Lung (tissue), 12 donors: ENCODE data around the gene PCID2. TPM values are rescaled to one million over a fixed set of nuclear protein-coding genes. Genes with fewer than 3 reads are reported as not detected.

Source experiments
- ATAC-seq: fragments of 200-7000 bp; cut with Tn5 transposase; one replicate; pipeline ENCODE4 v1.9.1; 2020; ENCODE audit warnings: moderate number of reproducible peaks; ENCODE audit not compliant: insufficient read depth, low FRiP score
- DNase-seq, 3 donors: peaks; one replicate each; pipeline ENCODE4 v3.0.0-alpha.2; 2013 to 2017
- H3K27ac ChIP-seq, 2 donors: one replicate each; pipeline ENCODE4 v1.5.1; 2013; ENCODE audit warnings: mild to moderate bottlenecking in 2 of 2, moderate library complexity in 2 of 2, control low read depth in 1 of 2, inconsistent platforms in 1 of 2, low read depth in 1 of 2, low read length in 1 of 2
- H3K27me3 ChIP-seq, 3 donors: one replicate each; pipeline ENCODE4 v1.5.1; 2013; ENCODE audit warnings: low read length in 2 of 3; ENCODE audit not compliant: control insufficient read depth in 3 of 3, insufficient read depth in 3 of 3
- H3K36me3 ChIP-seq, 4 donors: one replicate each; pipeline ENCODE4 v1.5.1; 2013; ENCODE audit warnings: low read length in 4 of 4, mild to moderate bottlenecking in 1 of 4, moderate library complexity in 1 of 4; ENCODE audit not compliant: control insufficient read depth in 4 of 4, insufficient read depth in 4 of 4
- H3K4me1 ChIP-seq, 5 donors: one replicate each; pipeline ENCODE4 v1.5.1; 2013; ENCODE audit warnings: low read length in 5 of 5, mild to moderate bottlenecking in 2 of 5, moderate library complexity in 1 of 5; ENCODE audit not compliant: control insufficient read depth in 5 of 5, insufficient read depth in 5 of 5
- H3K4me3 ChIP-seq: one replicate; pipeline ENCODE4 v1.5.1; 2013; ENCODE audit warnings: mild to moderate bottlenecking, control low read depth, moderate library complexity
- H3K9ac ChIP-seq, 2 donors: one replicate each; pipeline ENCODE4 v1.5.1; 2013; ENCODE audit warnings: low read length in 2 of 2, control low read depth in 1 of 2; ENCODE audit not compliant: insufficient read depth in 1 of 2
- H3K9me3 ChIP-seq, 4 donors: one replicate each; pipeline ENCODE4 v1.5.1; 2013; ENCODE audit warnings: low read length in 3 of 4, mild to moderate bottlenecking in 1 of 4, moderate library complexity in 1 of 4; ENCODE audit not compliant: control insufficient read depth in 4 of 4, insufficient read depth in 3 of 4
- WGBS, 2 donors: extraction: QIAGEN DNeasy Blood & Tissue Kit; methylation state at CpG; one replicate each; pipeline ENCODE4 v1.1.7; 2013; 5-methylcytosine and 5-hydroxymethylcytosine counted together
- polyA plus RNA-seq, 2 donors: library from polyadenylated mRNA; stranded (reverse); fragments of 200-250 nt; gene quantifications; one replicate each; pipeline ENCODE4 v1.2.1, GENCODE V29; 2013
- total RNA-seq, 2 donors: library from RNA; depleted of rRNA in 1 of 2; stranded (reverse); fragments of >200 nt in 1 of 2; gene quantifications; one replicate each; pipeline ENCODE4 v1.2.1, GENCODE V29; 2014 to 2021
- TF ChIP-seq, protein P1 (sequence below): IDR thresholded peaks from 2 replicates; pipeline ENCODE4 v1.5.1; 2012; ENCODE audit warnings: mild to moderate bottlenecking; ENCODE audit errors: control extremely low read depth, extremely low read depth
- donor health status: control.
- donor health status: control.
- donor health status: Bipolar disorder and iron deficiency.
- donor health status: healthy.
- donor health status: DM: yes; HTN: yes; CAD: no.

The PCID2 gene
- total and polyA plus RNA-seq, 4 donors, result 31.5 to 86.2 (median 37.3) TPM

DNA sequence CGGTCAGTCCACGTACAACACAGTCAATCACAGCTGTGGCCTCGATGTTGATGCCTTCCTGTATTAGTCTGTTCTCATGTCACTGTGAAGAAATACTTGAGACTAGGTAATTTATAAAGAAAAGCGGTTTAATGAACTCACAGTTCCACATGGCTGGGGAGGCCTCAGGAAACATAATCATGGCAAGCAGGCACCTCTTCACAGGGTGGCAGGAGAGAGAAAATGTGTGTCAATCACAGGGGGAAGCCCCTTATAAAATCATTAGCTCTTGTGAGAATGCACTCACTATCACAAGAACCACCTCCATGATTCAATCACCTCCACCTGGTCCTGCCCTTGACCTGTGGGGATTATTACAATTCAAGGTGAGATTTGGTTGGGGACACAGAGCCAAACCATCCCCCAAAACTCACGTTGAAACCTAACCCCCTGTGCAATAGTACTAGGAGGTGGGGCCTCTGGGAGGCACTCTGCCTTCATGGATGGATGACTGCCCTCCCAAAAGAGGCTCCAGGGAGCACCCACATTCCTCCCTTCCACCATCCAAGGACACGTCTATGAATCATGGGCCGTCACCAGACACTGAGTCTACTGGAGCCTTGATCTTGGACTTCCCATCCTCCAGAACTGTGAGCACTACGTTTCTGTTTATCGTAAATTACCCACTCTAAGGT is 52.4 kb downstream of the PCID2 start:
- no peak for ATAC-seq
- Histone ChIP-seq H3K27me3 (peaks cover 0 to 11% (median 2%) of the 10 kb centered on the region in 3 donors), H3K9ac (no peak overlapping the region), H3K4me3 (no peak overlapping the region), H3K36me3 (no peaks in the 10 kb centered on the region), H3K9me3 (no peaks in the 10 kb centered on the region), H3K27ac (no peak overlapping the region), H3K4me1 (peaks cover 0 to 21% (median 4%) of the 10 kb centered on the region in 5 donors)
- TF ChIP-seq, protein P1, sequence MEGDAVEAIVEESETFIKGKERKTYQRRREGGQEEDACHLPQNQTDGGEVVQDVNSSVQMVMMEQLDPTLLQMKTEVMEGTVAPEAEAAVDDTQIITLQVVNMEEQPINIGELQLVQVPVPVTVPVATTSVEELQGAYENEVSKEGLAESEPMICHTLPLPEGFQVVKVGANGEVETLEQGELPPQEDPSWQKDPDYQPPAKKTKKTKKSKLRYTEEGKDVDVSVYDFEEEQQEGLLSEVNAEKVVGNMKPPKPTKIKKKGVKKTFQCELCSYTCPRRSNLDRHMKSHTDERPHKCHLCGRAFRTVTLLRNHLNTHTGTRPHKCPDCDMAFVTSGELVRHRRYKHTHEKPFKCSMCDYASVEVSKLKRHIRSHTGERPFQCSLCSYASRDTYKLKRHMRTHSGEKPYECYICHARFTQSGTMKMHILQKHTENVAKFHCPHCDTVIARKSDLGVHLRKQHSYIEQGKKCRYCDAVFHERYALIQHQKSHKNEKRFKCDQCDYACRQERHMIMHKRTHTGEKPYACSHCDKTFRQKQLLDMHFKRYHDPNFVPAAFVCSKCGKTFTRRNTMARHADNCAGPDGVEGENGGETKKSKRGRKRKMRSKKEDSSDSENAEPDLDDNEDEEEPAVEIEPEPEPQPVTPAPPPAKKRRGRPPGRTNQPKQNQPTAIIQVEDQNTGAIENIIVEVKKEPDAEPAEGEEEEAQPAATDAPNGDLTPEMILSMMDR, result no peak
- DNase-seq, result no peak
- 89 to 94% methylated on average over 9 of the region's 9 CpGs for WGBS, 2 donors

DNA sequence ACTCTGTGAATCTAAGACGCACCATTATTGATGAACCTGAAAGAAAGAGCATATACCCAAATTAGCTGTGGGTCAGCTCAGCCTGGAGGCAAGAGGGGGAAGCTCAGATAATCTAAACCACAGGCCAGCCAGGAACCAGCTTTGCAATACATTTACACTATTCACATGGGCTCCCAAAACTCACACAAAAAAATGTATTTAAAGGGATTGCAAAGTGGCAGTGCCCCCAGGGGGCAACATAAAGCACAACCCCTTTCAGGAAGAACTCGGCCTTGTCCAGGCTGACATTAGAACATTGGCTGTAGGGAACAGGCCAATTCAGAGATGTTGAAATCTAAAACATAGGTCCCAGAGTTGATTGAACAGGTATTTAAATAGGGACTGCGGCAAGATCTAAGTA is 53.3 kb downstream of the PCID2 start:
- H3K4me3 ChIP-seq, result no peak overlapping the region
- no peaks in the 10 kb centered on the region for H3K9me3 ChIP-seq
- no peaks in the 10 kb centered on the region for H3K36me3 ChIP-seq
- TF ChIP-seq, protein P1, result no peak
- peaks cover 0 to 6% (median 2%) of the 10 kb centered on the region in 3 donors for H3K27me3 ChIP-seq
- no peak overlapping the region for H3K9ac ChIP-seq
- DNase-seq (peak in 1 of 3 donors; percentile 12), ATAC-seq (no peak)
- H3K27ac ChIP-seq, result no peak overlapping the region
- 81 to 93% methylated on average over 3 of the region's 3 CpGs for WGBS, 2 donors
- peaks cover 0 to 21% (median 4%) of the 10 kb centered on the region in 5 donors for H3K4me1 ChIP-seq

DNA sequence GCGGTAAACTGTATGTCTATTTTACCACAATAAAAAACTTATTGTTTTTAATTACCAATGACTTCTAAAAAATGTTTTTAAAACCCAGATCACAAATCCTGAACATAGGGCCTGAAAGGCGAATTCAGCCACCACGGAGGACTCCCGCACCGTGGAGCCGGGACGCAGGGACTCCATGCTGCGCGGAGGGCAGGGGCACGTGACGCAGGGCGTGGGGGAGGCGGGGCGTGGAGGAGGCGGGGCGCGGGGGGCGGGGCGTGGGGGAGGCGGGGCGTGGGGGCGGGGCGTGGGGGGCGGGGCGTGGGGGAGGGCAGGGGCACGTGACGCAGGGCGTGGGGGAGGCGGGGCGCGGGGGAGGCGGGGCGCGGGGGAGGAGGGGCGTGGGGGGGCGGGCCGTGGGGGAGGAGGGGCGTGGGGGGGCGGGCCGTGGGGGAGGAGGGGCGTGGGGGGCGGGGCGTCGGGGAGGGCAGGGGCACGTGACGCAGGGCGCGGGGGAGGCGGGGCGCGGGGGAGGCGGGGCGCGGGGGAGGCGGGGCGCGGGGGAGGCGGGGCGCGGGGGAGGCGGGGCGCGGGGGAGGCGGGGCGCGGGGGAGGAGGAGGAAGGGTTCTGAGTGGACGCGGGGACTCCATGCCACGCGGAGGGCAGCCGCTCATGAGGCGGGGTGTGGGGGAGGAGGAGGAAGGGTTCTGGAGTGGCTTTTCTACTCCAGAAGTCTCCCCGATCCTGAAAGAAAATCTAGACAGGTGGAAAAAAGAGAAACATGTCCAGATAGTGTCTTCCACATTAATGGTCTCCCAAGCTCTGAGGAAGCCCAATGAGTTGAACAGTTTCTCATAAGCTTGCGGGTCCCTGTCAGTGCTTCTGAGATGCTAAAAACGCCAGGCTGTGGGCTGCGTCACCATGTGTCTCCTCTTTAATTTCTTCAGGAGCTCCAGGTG is 54.4 kb downstream of the PCID2 start:
- WGBS, 2 donors, result 4 to 6% methylated on average over 28 to 36 of the region's 76 CpGs
- ATAC-seq, result peak; percentile 67
- Histone ChIP-seq H3K4me3 (no peak overlapping the region), H3K9me3 (no peaks in the 10 kb centered on the region), H3K4me1 (peaks cover 0 to 21% (median 4%) of the 10 kb centered on the region in 5 donors), H3K9ac (peak overlapping the region in 1 of 2 donors; percentile 78), H3K27ac (peak overlapping the region; percentile 26 to 90), H3K27me3 (peaks cover 0 to 6% (median 2%) of the 10 kb centered on the region in 3 donors), H3K36me3 (no peaks in the 10 kb centered on the region)
- DNase-seq, result peak; percentile 78 to 83 (median 83)
- TF ChIP-seq, protein P1, result no peak
